ENCODE results near the gene CLEC1B. TPM values are rescaled to one million over a fixed set of nuclear protein-coding genes. Genes with fewer than 3 reads are reported as not detected.

CLEC1B gene
- total RNA-seq, 1 experiment from 2014 or later = not detected

DNA sequence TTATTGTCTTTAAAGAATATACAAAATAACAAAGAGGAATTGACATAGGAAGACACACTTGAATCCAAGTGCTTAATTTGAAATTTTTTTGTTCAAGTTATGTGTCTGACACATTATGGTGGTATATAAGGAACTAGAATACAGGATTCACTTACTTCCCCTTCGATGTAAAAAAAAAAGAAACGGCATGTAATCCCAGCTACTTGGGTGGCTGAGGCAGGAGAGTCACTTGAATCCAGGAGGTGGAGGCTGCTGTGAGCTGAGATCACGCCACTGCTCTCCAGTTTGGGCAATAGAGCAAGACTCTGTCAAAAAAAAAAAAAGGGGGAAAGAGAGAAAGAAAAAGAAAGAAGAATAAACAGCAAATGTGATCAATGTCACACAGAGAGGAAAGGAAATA, 18.8 kb downstream of the CLEC1B start:
- POLR2A ChIA-PET = no interaction called here
- no peak overlapping the region for H3K9ac ChIP-seq (ENCODE audit: low read length)
- H3K9me2 ChIP-seq (ENCODE audit: insufficient read depth) = no peaks in the 10 kb centered on the region
- TF ChIP-seq, protein P1, sequence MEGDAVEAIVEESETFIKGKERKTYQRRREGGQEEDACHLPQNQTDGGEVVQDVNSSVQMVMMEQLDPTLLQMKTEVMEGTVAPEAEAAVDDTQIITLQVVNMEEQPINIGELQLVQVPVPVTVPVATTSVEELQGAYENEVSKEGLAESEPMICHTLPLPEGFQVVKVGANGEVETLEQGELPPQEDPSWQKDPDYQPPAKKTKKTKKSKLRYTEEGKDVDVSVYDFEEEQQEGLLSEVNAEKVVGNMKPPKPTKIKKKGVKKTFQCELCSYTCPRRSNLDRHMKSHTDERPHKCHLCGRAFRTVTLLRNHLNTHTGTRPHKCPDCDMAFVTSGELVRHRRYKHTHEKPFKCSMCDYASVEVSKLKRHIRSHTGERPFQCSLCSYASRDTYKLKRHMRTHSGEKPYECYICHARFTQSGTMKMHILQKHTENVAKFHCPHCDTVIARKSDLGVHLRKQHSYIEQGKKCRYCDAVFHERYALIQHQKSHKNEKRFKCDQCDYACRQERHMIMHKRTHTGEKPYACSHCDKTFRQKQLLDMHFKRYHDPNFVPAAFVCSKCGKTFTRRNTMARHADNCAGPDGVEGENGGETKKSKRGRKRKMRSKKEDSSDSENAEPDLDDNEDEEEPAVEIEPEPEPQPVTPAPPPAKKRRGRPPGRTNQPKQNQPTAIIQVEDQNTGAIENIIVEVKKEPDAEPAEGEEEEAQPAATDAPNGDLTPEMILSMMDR (IDR thresholded peaks at IDR 0.05 in 2 of 3, conservative IDR thresholded peaks at IDR 0.05 in 1 of 3; ENCODE audit: borderline replicate concordance in 1 of 3, insufficient read depth in 1 of 3, low read depth in 2 of 3, low read length in 2 of 3) = no peak
- TF ChIP-seq SRF (IDR thresholded peaks at IDR 0.05; ENCODE audit: low read depth) (no peak), TCF7L2 (IDR thresholded peaks at IDR 0.05; ENCODE audit: borderline replicate concordance, extremely low read depth, insufficient read depth, insufficient read length) (no peak), SP1 (IDR thresholded peaks at IDR 0.05; ENCODE audit: low read depth) (no peak), EGR1 (IDR thresholded peaks at IDR 0.05; ENCODE audit: low read depth) (no peak), RAD21 (IDR thresholded peaks at IDR 0.05; ENCODE audit: low read depth) (no peak)
- RAD21 ChIA-PET (ENCODE audit: low non-redundant PET in 1 of 2, low total read pairs in 2 of 2, uncharacterized antibody in 2 of 2, unreplicated experiment in 2 of 2) = no interaction called here
- no peaks in the 10 kb centered on the region for H3K4me1 ChIP-seq (ENCODE audit: control insufficient read depth in 1 of 2, insufficient read depth in 2 of 2, low read length in 2 of 2)
- DNase-seq (ENCODE audit: low read depth, low spot score) (no peak), ATAC-seq (no peak)
- H3K79me2 ChIP-seq (ENCODE audit: insufficient read depth, low read length) = no peaks in the 10 kb centered on the region
- H2AFZ ChIP-seq (ENCODE audit: low read depth, low read length, poor library complexity, severe bottlenecking) = no peak overlapping the region
- CTCF ChIA-PET = no interaction called here
- intact Hi-C loops (cut with micrococcal nuclease) = no loop called here
- H3K27ac ChIP-seq (ENCODE audit: low read depth, low read length) = no peak overlapping the region
- no peak overlapping the region for H3K4me3 ChIP-seq (replicated peaks in 1 of 2; ENCODE audit: low read depth in 1 of 2, low read length in 2 of 2)
- peaks cover 31% of the 10 kb centered on the region for H3K27me3 ChIP-seq (ENCODE audit: insufficient read depth, low read length)
- BruUV-seq (replicated peaks) = no TSS peak
- no peaks in the 10 kb centered on the region for H3K9me3 ChIP-seq (ENCODE audit: control insufficient read depth in 1 of 2, insufficient read depth in 1 of 2, low read depth in 1 of 2, low read length in 2 of 2)
- no peak overlapping the region for H3K4me2 ChIP-seq (ENCODE audit: low read length)
- H4K20me1 ChIP-seq (ENCODE audit: insufficient read depth) = no peaks in the 10 kb centered on the region
- H3K36me3 ChIP-seq (ENCODE audit: control insufficient read depth in 1 of 2, insufficient read depth in 2 of 2, low read length in 2 of 2) = no peaks in the 10 kb centered on the region

DNA sequence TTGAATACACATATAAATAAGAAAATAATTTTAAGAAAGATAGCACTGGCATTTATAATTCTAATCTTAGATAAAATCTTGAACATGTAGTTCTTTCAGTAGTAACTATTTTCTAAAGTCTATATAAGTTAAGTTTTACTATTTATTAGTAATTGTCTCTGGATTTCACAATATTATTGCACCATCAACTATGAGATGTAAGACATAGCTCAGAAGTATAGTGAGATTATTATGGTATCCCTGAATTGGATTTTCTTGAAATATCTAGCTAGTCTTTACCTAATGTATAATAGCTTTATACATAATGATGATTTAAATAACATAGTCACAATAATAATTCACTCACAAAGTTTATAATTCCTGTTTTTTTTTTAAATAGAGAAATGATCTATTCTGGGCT, 21.0 kb downstream of the CLEC1B start:
- CTCF ChIA-PET = no interaction called here
- intact Hi-C loops (cut with micrococcal nuclease) = no loop called here
- POLR2A ChIA-PET = no interaction called here
- Histone ChIP-seq H3K4me2 (ENCODE audit: low read length) (no peak overlapping the region), H4K20me1 (ENCODE audit: insufficient read depth) (no peaks in the 10 kb centered on the region), H2AFZ (ENCODE audit: low read depth, low read length, poor library complexity, severe bottlenecking) (no peak overlapping the region), H3K27me3 (ENCODE audit: insufficient read depth, low read length) (peaks cover 40% of the 10 kb centered on the region), H3K9me3 (ENCODE audit: control insufficient read depth in 1 of 2, insufficient read depth in 1 of 2, low read depth in 1 of 2, low read length in 2 of 2) (no peaks in the 10 kb centered on the region), H3K4me3 (replicated peaks in 1 of 2; ENCODE audit: low read depth in 1 of 2, low read length in 2 of 2) (no peak overlapping the region), H3K36me3 (ENCODE audit: control insufficient read depth in 1 of 2, insufficient read depth in 2 of 2, low read length in 2 of 2) (no peaks in the 10 kb centered on the region), H3K27ac (ENCODE audit: low read depth, low read length) (no peak overlapping the region), H3K79me2 (ENCODE audit: insufficient read depth, low read length) (no peaks in the 10 kb centered on the region), H3K9me2 (ENCODE audit: insufficient read depth) (no peaks in the 10 kb centered on the region), H3K4me1 (ENCODE audit: control insufficient read depth in 1 of 2, insufficient read depth in 2 of 2, low read length in 2 of 2) (no peaks in the 10 kb centered on the region), H3K9ac (ENCODE audit: low read length) (no peak overlapping the region)
- no TSS peak for BruUV-seq (replicated peaks)
- DNase-seq (ENCODE audit: low read depth, low spot score) = no peak
- no peak for ATAC-seq
- RAD21 ChIA-PET (ENCODE audit: low non-redundant PET in 1 of 2, low total read pairs in 2 of 2, uncharacterized antibody in 2 of 2, unreplicated experiment in 2 of 2) = no interaction called here
- TF ChIP-seq EZH2phosphoT487 (IDR thresholded peaks at IDR 0.05; ENCODE audit: borderline replicate concordance) (no peak), SP1 (IDR thresholded peaks at IDR 0.05; ENCODE audit: low read depth) (no peak), CBX3 (IDR thresholded peaks at IDR 0.05; ENCODE audit: low read depth) (no peak), POLR2AphosphoS5 (IDR thresholded peaks at IDR 0.05; ENCODE audit: low read depth, low read length) (no peak), YY1 (IDR thresholded peaks at IDR 0.05; ENCODE audit: extremely low read depth, insufficient replicate concordance, low read depth, low read length) (no peak), TCF7L2 (IDR thresholded peaks at IDR 0.05; ENCODE audit: borderline replicate concordance, extremely low read depth, insufficient read depth, insufficient read length) (no peak), REST (IDR thresholded peaks at IDR 0.05; ENCODE audit: low read depth) (no peak), CEBPB (IDR thresholded peaks at IDR 0.05; ENCODE audit: low read depth) (no peak), SRF (IDR thresholded peaks at IDR 0.05; ENCODE audit: low read depth) (no peak)
- TF ChIP-seq, protein P1 (IDR thresholded peaks at IDR 0.05 in 2 of 3, conservative IDR thresholded peaks at IDR 0.05 in 1 of 3; ENCODE audit: borderline replicate concordance in 1 of 3, insufficient read depth in 1 of 3, low read depth in 2 of 3, low read length in 2 of 3) = no peak

Measured in HCT116 (cell line).